Muscle layer of colon (tissue), 2 donors: ENCODE measurements around the gene ZNF786.
"Not testable (repeated sequence)": the region's sequence is repeated elsewhere in the genome, so short reads cannot be mapped to it uniquely, and the experiment has no call there.

Experiments
- H3K27ac ChIP-seq: one replicate; pipeline ENCODE4 v1.7.0; 2013; ENCODE audit warnings: low read depth, mild to moderate bottlenecking, low read length, moderate library complexity
- H3K27me3 ChIP-seq, 2 donors: one replicate each; pipeline ENCODE4 v1.7.0; 2013; ENCODE audit warnings: low read length in 2 of 2, mild to moderate bottlenecking in 2 of 2; ENCODE audit not compliant: insufficient read depth in 2 of 2, control insufficient read depth in 1 of 2
- H3K36me3 ChIP-seq: one replicate; pipeline ENCODE4 v1.7.0; 2013; ENCODE audit warnings: mild to moderate bottlenecking, low read length; ENCODE audit not compliant: insufficient read depth
- H3K4me1 ChIP-seq: one replicate; pipeline ENCODE4 v1.7.0; 2013; ENCODE audit warnings: mild to moderate bottlenecking, low read length; ENCODE audit not compliant: insufficient read depth
- H3K4me3 ChIP-seq, 2 donors: one replicate each; pipeline ENCODE4 v1.7.0; 2013; ENCODE audit warnings: low read length in 2 of 2, low read depth in 1 of 2, mild to moderate bottlenecking in 1 of 2, moderate library complexity in 1 of 2
- H3K9ac ChIP-seq: one replicate; pipeline ENCODE4 v1.7.0; 2013; ENCODE audit warnings: low read length
- H3K9me3 ChIP-seq: one replicate; pipeline ENCODE4 v1.7.0; 2013; ENCODE audit warnings: mild to moderate bottlenecking, low read length
- donor health status: abdominal sarcoma.
- donor health status: Adenocarcinoma of cecum.

The ZNF786 gene

GRCh38 chr7:149077594-149077993 lies 12.9 kb downstream of the ZNF786 start:
- Histone ChIP-seq H3K27ac (no peak overlapping the region), H3K4me1 (no peaks in the 10 kb centered on the region), H3K27me3 (no peaks in the 10 kb centered on the region), H3K4me3 (no peak overlapping the region), H3K36me3 (peaks cover 4% of the 10 kb centered on the region), H3K9me3 (no peaks in the 10 kb centered on the region), H3K9ac (no peak overlapping the region)

- Histone ChIP-seq H3K9me3 (no peaks in the 10 kb centered on the region), H3K9ac (no peak overlapping the region), H3K27ac (no peak overlapping the region), H3K4me3 (no peak overlapping the region), H3K4me1 (no peaks in the 10 kb centered on the region), H3K36me3 (peaks cover 25% of the 10 kb centered on the region), H3K27me3 (no peaks in the 10 kb centered on the region)
Observed at GRCh38 chr7:149075286-149075685, 15.2 kb downstream of the ZNF786 start.

- no peaks in the 10 kb centered on the region for H3K27me3 ChIP-seq
- no peaks in the 10 kb centered on the region for H3K4me1 ChIP-seq
- H3K9me3 ChIP-seq, result no peaks in the 10 kb centered on the region
- no peak overlapping the region for H3K27ac ChIP-seq
- H3K4me3 ChIP-seq, result no peak overlapping the region
- H3K9ac ChIP-seq, result no peak overlapping the region
- H3K36me3 ChIP-seq, result peaks cover 27% of the 10 kb centered on the region
Observed at GRCh38 chr7:149074116-149074885, 16.2 kb downstream of the ZNF786 start.

- H3K9me3 ChIP-seq, result no peaks in the 10 kb centered on the region
- peaks cover 34% of the 10 kb centered on the region for H3K36me3 ChIP-seq
- no peaks in the 10 kb centered on the region for H3K4me1 ChIP-seq
- H3K27ac ChIP-seq, result no peak overlapping the region
- H3K9ac ChIP-seq, result no peak overlapping the region
- no peak overlapping the region for H3K4me3 ChIP-seq
- H3K27me3 ChIP-seq, result no peaks in the 10 kb centered on the region
Observed at GRCh38 chr7:149072438-149072775, 18.1 kb downstream of the ZNF786 start.

- Histone ChIP-seq H3K9me3 (no peaks in the 10 kb centered on the region), H3K9ac (no peak overlapping the region), H3K36me3 (peaks cover 34% of the 10 kb centered on the region), H3K4me3 (no peak overlapping the region), H3K4me1 (no peaks in the 10 kb centered on the region), H3K27me3 (no peaks in the 10 kb centered on the region), H3K27ac (no peak overlapping the region)
Observed at GRCh38 chr7:149071641-149072437, 18.7 kb downstream of the ZNF786 start.

GRCh38 chr7:149071182-149071635 lies 19.3 kb downstream of the ZNF786 start:
- Histone ChIP-seq H3K27me3 (no peaks in the 10 kb centered on the region), H3K27ac (no peak overlapping the region), H3K4me1 (no peaks in the 10 kb centered on the region), H3K9ac (no peak overlapping the region), H3K4me3 (no peak overlapping the region), H3K36me3 (peaks cover 34% of the 10 kb centered on the region), H3K9me3 (no peaks in the 10 kb centered on the region)

GRCh38 chr7:149070372-149071125 lies 20.0 kb downstream of the ZNF786 start:
- H3K9me3 ChIP-seq, result no peaks in the 10 kb centered on the region
- no peak overlapping the region for H3K4me3 ChIP-seq
- H3K36me3 ChIP-seq, result peaks cover 34% of the 10 kb centered on the region
- no peaks in the 10 kb centered on the region for H3K4me1 ChIP-seq
- no peak overlapping the region for H3K9ac ChIP-seq
- H3K27me3 ChIP-seq, result no peaks in the 10 kb centered on the region
- H3K27ac ChIP-seq, result no peak overlapping the region

- Histone ChIP-seq H3K27me3 (no peaks in the 10 kb centered on the region), H3K4me1 (no peaks in the 10 kb centered on the region), H3K9me3 (no peaks in the 10 kb centered on the region), H3K9ac (no peak overlapping the region), H3K27ac (no peak overlapping the region), H3K4me3 (no peak overlapping the region), H3K36me3 (peaks cover 33% of the 10 kb centered on the region)
Observed at GRCh38 chr7:149067869-149068268, 22.6 kb downstream of the ZNF786 start.

- Histone ChIP-seq H3K27ac (no peak overlapping the region), H3K9me3 (no peaks in the 10 kb centered on the region), H3K9ac (no peak overlapping the region), H3K4me1 (no peaks in the 10 kb centered on the region), H3K27me3 (no peaks in the 10 kb centered on the region), H3K4me3 (no peak overlapping the region), H3K36me3 (peaks cover 7% of the 10 kb centered on the region)
Observed at GRCh38 chr7:149063476-149063875, 27.0 kb downstream of the ZNF786 start.

- H3K9me3 ChIP-seq, result not testable (repeated sequence)
Observed at GRCh38 chr7:149062217-149062899, 28.2 kb downstream of the ZNF786 start.

GRCh38 chr7:149060156-149060555 lies 30.4 kb downstream of the ZNF786 start:
- H3K27me3 ChIP-seq, result no peaks in the 10 kb centered on the region
- H3K4me3 ChIP-seq, result no peak overlapping the region
- H3K9me3 ChIP-seq, result no peaks in the 10 kb centered on the region
- no peaks in the 10 kb centered on the region for H3K4me1 ChIP-seq
- no peaks in the 10 kb centered on the region for H3K36me3 ChIP-seq
- no peak overlapping the region for H3K27ac ChIP-seq
- no peak overlapping the region for H3K9ac ChIP-seq

More at GRCh38 chr7:149062217-149062899, 28.2 kb downstream of the ZNF786 start:
- H3K9ac ChIP-seq, H3K4me1 ChIP-seq, H3K4me3 ChIP-seq, H3K27me3 ChIP-seq, H3K36me3 ChIP-seq, H3K27ac ChIP-seq: not testable (repeated sequence)
